ENCODE measurements around the gene OR2J2.
"Not testable (repeated sequence)": the region's sequence is repeated elsewhere in the genome, so short reads cannot be mapped to it uniquely, and the experiment has no call there.

Gene OR2J2

GRCh38 chr6:29170607-29171006 is at the start of gene OR2J2:
Gene OR2J2, plus strand, starts transcription at chr6:29170907. Its CDS starts 2,729 bp downstream, at chr6:29173636.
- not testable (repeated sequence) for DNase-seq

- DNase-seq, result no peak
These were observed 41.2 kb upstream of the OR2J2 start for GRCh38 chr6:29129326-29130012.

DNA sequence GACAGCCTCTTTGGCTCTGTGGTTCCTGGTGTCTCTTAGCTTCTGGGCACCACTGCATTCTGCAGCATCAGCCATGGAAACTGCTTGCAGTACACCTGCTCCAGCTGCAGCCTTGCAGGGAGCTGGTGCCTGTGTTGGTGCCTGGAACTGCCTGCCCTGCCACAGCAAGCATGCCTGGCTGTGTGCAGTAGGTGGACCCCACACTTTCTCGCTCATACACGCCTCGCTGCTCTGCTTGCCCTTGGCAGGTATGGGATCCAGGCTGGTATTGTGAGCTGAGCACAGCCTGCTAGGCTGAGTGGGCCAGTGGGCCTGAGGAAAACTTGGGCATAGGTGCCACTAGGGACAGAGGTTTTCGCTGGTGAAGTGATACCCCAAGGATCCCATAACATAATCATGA is 40.1 kb upstream of the OR2J2 start:
- no peak for DNase-seq

DNA sequence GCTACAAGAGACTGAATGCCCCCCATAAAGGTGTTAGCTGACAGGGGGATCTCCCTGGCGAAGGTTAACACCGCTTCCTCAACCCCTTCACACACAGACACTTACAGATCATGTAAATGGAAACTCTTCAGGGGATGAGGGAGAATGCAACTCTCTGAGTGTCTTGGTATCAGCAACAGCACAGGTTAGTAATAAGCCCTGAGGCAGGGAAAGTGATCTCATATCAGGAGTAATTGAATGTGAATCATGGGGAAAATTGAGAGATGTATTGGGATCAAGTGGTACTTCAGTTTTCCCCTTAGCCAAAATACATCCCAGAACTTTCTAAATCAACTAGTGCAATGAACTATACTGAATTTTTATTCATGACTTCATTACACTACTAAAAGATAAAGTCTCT is 39.0 kb upstream of the OR2J2 start:
- no peak for DNase-seq

- no peak for DNase-seq
These were observed 33.0 kb upstream of the OR2J2 start for GRCh38 chr6:29137724-29138123.

DNA sequence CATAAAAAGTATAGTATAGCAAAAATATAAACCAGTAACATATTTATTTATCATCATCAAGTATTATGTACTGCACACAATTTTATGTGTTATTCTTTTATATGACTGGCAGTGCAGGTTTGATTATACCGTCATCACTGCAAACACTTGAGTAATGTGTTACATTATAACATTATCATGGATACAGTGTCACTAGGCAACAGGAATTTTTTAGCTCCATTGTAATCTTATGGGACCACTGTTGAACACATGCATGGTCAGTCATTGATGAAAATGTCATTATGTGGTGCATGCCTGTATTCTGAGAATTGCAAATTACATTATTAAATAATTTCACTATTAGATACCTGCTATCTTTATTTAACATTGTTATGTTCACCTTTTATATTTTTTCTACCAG is 29.1 kb upstream of the OR2J2 start:
- DNase-seq, result no peak

GRCh38 chr6:29142309-29142708 is 28.4 kb upstream of the OR2J2 start:
- DNase-seq, result no peak

GRCh38 chr6:29146179-29146578 is 24.5 kb upstream of the OR2J2 start:
- no peak for DNase-seq

- no peak for DNase-seq
These were observed 23.6 kb upstream of the OR2J2 start for GRCh38 chr6:29147074-29147473.

GRCh38 chr6:29149444-29149843 is 21.3 kb upstream of the OR2J2 start:
- not testable (repeated sequence) for DNase-seq

DNA sequence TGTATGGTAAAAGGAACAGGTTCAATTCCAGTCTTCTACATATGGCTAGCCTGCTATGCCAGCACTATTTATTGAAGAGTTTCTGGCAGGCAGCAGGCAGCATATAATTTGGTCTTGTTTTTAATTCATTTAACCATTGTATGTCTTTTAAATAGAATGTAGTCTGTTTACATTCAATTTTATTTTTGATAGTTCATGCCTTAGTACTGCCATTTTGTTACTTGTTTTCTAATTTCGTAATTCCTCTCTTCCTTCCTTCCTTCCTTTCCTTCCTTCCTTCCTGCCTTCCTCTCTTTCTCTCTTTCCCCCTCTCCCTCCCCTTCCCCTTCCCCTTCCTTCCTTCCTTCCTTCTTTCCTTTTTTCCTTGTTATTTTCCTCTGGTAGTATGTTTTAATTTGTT is 17.6 kb upstream of the OR2J2 start:
- DNase-seq, result no peak

DNA sequence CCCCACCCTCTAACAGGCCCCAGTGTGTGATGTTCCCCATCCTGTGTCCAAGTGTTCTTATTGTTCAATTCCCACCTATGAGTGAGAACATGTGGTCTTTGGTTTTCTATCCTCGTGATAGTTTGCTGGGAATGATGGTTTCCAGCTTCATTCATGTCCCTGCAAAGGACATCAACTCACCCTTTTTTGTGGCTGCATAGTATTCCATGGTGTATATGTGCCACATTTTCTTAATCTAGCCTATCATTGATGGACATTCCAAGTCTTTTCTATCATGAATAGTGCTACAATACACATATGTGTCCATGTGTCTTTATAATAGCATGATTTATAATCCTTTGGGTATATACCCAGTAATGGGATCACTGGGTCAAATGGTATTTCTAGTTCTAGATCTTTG is 15.5 kb upstream of the OR2J2 start:
- not testable (repeated sequence) for DNase-seq

DNA sequence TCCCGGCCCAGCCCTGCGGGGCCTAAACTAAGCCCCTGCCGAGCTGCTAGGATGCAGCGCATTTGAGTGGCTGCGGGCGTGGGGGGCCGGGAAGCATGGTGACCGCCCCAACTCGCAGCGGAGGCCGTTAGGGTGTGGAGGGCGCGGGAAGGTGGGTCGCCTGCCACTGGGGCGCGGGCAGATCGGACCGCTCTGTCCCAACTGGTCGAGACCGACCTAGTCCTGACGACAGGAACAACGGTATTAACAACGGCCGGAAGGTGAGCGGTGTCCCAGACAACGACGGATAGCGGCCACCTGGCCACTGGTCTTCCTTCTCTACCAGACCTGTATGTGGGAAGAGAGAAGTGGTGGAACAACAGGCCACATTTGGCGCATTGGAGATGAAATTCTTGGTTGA is 10.8 kb upstream of the OR2J2 start:
- not testable (repeated sequence) for DNase-seq

DNA sequence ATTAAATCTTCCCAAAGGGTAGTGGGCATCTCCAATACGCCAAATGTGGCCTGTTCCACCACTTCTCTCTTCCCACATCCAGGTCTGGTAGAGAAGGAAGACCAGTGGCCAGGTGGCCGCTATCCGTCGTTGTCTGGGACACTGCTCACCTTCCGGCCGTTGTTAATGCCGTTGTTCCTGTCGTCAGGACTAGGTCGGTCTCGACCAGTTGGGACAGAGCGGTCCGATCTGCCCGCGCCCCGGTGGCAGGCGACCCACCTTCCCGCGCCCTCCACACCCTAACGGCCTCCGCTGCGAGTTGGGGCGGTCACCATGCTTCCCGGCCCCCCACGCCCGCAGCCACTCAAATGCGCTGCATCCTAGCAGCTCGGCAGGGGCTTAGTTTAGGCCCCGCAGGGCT is 5.1 kb upstream of the OR2J2 start:
- not testable (repeated sequence) for DNase-seq

- DNase-seq, result no peak
These were observed 1.0 kb downstream of the OR2J2 start for GRCh38 chr6:29171736-29172135.

GRCh38 chr6:29183594-29183993 is 12.9 kb downstream of the OR2J2 start:
- DNase-seq, result no peak

GRCh38 chr6:29188659-29189058 is 18.0 kb downstream of the OR2J2 start:
- DNase-seq, result not testable (repeated sequence)

DNA sequence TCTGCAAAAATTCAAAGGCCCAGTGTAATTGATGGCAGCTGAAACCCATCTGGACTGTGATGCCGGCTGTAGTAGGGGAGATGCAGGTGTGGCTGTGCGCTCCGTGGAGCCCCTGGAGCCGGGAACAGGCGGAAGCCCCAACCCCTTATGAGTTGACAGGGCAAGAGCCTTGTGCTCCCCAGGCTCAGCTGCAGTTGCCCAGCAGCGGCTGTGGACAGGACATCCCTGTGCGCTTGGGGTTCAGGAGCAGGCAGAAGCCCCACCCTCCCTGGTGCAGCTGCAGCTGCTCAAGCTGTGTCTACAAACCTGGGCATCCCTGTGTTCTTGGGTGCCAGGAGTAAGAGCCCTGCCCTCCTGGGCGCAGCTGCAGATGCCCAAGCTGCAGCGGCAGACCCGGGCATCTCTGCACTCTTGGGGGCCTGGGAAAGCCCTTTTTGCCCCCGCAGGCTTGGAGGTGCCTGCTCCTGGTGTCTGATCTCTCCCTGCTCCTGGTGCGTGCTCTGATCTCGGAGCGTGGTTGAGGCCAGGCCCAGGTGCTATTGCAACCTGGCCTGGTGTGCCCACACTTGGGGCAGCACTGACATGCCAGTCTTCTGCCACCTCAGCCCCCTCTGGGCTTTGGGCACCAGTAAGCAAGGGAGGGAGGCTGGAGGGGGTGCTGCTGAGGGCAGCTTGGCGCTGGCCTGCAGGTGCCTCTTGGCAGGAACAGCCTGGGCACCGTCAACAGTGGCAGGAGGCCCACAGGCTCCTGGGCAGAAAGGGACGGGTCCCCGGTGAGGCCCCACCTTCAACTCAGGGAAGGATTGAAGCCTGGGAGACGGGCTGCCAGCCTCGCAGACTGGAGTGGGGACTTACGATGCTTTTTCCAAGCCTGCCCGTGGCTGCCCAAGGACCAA is 30.3 kb downstream of the OR2J2 start:
- DNase-seq, result no peak

DNA sequence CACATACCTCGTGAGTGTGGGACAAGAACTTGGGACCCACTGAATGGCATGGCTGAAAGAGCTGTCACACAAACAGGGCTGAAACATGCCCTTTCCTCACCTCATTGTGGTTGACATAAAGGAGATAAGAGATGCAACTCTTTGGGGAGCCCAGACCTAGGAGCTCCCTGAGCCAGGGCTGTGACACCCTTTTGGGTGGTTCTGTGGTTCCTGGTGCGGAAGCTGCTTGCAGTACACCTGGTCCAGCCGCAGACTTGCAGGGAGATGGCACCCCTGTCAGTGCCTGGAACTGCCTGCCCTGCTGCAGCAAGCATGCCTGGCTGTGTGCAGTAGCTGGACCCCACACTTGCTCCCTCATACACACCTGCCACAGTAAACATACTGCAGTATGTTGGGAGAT is 31.3 kb downstream of the OR2J2 start:
- DNase-seq, result no peak

- no peak for DNase-seq
These were observed 40.8 kb downstream of the OR2J2 start for GRCh38 chr6:29211488-29211887.

GRCh38 chr6:29216528-29216927 is 45.8 kb downstream of the OR2J2 start:
- no peak for DNase-seq

DNA sequence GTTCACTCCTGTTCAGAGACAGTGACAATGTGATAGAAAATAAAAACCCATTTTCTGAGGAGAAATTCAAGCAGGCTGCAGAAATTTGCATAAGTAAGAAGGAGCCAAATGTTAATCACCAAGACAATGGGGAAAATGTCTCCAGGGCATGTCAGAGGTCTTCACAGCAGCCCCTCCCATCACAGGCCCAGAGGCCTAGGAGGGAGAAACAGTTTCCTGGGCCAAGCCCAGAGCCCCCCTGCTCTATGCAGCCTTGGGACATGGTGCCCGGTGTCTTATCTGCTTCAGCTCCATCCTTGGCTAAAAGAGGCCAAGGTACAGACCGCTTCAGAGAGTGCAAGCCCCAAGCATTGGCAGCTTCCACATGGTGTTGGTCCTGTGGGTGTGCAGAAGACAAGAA is 46.5 kb downstream of the OR2J2 start:
- DNase-seq, result not testable (repeated sequence)

DNA sequence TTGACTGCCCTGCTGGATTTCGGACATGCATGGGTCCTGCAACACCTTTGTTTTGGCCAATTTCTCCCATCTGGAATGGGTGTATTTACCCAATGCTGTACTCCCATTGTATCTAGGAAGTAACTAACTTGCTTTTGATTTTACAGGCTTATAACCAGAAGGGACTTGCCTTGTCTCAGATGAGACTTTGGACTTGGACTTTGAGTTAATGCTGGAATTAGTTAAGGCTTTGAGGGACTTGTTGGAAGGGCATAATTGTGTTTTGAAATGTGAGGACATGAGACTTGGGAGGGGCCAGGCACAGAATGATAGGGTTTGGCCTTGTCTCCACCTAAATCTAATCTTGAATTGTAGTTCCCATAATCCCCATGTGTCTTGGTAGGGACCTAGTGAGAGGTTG is 47.3 kb downstream of the OR2J2 start:
- not testable (repeated sequence) for DNase-seq
